Ectodermal cell (in vitro differentiated cells): ENCODE results near the gene VPS18.
A peak's percentile ranks its signal among the peaks of the same experiment; 100 is the strongest.

ENCODE experiments used
- H3K27ac ChIP-seq: 2 replicates; pipeline ENCODE4 v1.7.0; 2013; ENCODE audit warnings: mild to moderate bottlenecking, low read depth, low read length; ENCODE audit not compliant: insufficient read depth, poor library complexity, severe bottlenecking
- H3K27me3 ChIP-seq: 2 replicates; pipeline ENCODE4 v1.7.0; 2013; ENCODE audit warnings: mild to moderate bottlenecking, low read length; ENCODE audit not compliant: insufficient read depth, control insufficient read depth, poor library complexity, severe bottlenecking
- H3K36me3 ChIP-seq: one replicate; pipeline ENCODE4 v1.7.0; 2013; ENCODE audit warnings: low read length; ENCODE audit not compliant: control insufficient read depth, insufficient read depth
- H3K4me1 ChIP-seq: one replicate; pipeline ENCODE4 v1.7.0; 2013; ENCODE audit warnings: low read length; ENCODE audit not compliant: control insufficient read depth, insufficient read depth
- H3K4me3 ChIP-seq: 2 replicates; pipeline ENCODE4 v1.7.0; 2013; ENCODE audit warnings: low read depth, low read length, control low read depth; ENCODE audit not compliant: insufficient read depth
- H3K9me3 ChIP-seq: 2 replicates; pipeline ENCODE4 v1.7.0; 2013; ENCODE audit warnings: mild to moderate bottlenecking, low read length, moderate library complexity; ENCODE audit not compliant: control insufficient read depth
- WGBS, 2 experiments: methylation state at CpG; one replicate each; pipeline ENCODE4 v1.1.7; 2013; ENCODE audit warnings: missing lambda C conversion rate in 2 of 2; 5-methylcytosine and 5-hydroxymethylcytosine counted together

The VPS18 gene

DNA sequence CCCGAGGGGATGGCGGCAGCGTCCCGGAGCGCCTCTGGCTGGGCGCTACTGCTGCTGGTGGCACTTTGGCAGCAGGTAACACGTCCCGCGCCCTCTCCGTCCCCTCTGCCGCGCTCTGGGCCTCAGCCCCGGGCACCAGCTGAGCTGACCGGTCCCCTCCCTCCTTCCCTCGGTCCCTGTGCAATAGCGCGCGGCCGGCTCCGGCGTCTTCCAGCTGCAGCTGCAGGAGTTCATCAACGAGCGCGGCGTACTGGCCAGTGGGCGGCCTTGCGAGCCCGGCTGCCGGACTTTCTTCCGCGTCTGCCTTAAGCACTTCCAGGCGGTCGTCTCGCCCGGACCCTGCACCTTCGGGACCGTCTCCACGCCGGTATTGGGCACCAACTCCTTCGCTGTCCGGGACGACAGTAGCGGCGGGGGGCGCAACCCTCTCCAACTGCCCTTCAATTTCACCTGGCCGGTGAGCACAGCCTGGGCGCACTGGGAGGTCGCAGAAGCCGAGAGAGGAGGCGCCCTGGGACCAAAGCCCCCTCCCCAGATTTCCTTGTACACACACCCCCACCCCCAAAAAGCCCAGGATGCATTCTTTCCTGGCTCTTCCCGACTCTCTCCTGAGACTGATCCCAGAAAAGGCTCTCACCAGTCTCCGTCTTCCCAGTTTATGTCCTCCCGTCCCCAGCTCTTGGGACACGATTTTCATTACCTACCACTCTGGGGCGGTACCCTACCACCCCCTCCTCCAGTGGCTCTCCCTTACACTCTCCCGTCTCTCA lies 35.6 kb downstream of the VPS18 start:
- Histone ChIP-seq H3K36me3 (no peaks in the 10 kb centered on the region), H3K9me3 (no peaks in the 10 kb centered on the region), H3K4me1 (peaks cover 54% of the 10 kb centered on the region), H3K27me3 (peaks cover 91% of the 10 kb centered on the region), H3K4me3 (peak overlapping the region; percentile 29), H3K27ac (no peak overlapping the region)
- WGBS, 2 experiments, result 1% methylated on average over 56 of the region's 56 CpGs

DNA sequence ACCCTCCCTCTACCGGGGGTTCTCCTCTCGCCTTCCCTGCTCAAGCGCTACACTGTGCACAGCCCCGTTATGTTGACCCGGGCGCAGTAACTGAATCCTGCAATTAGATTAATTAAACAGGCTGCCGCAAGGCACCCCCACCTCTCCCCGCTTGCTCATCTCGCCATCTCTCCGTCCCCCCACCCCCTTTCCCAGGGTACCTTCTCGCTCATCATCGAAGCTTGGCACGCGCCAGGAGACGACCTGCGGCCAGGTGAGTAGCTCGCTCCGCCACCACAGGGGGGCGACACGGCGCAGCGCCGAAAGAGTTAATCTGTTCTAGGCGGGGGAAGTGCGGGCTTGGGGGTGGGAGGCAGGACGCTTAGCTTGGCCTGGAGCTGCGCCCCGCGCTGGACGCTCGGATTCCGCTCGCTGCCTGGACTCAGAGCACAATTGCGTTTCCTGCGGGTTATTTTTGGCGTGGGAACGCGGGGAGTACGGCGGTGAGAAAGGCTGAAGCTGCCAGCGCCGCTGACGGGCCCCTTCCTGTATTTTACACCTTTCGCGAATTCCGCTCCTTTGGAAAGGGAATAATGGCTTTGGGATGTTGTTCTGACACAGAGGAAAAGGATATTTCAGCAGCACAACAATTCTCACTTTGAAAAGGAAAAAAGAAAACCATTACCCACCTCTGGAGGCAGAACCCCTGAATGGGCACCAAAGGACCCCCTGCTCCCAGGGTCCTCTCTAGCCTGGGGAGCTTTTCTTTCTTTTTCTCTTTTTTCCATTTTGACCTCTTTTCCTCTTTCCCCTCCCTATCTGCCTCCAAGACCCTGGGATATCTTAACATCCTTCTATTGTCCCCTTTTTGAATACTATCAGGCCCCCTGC lies 36.4 kb downstream of the VPS18 start:
- Histone ChIP-seq H3K9me3 (no peaks in the 10 kb centered on the region), H3K4me1 (peaks cover 47% of the 10 kb centered on the region), H3K4me3 (peak overlapping the region; percentile 22), H3K27me3 (peaks cover 91% of the 10 kb centered on the region), H3K27ac (no peak overlapping the region), H3K36me3 (no peaks in the 10 kb centered on the region)
- WGBS, 2 experiments, result 2% methylated on average over 46 of the region's 46 CpGs

DNA sequence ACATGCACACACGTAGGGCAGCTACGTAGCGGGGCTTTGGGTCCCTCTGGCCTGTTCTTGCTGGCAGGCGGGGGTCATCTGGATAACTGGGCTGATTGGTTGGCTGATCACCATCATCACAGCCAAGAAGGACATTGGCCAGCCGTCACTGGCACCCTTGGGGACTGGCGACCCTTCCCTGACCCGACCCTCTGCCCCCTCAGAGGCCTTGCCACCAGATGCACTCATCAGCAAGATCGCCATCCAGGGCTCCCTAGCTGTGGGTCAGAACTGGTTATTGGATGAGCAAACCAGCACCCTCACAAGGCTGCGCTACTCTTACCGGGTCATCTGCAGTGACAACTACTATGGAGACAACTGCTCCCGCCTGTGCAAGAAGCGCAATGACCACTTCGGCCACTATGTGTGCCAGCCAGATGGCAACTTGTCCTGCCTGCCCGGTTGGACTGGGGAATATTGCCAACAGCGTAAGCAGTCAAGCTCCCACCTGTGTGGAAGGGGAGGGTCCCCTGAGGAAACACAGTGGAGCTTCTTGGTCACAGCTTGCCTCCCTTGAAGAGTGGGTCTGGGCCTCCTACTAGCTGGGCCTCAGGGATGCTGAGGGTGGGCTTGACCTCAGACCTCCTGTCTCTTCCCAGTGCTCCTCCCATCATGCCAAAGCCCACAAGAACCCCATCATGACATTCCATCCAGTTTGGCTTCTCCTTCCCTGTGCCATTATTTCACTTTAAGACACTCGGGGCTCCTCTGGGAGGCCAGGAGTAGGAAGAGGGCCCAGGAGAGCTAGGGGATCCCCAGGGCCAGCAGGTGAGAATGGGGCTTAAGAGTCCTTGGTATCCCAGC lies 37.3 kb downstream of the VPS18 start:
- no peak overlapping the region for H3K27ac ChIP-seq
- no peaks in the 10 kb centered on the region for H3K9me3 ChIP-seq
- H3K4me1 ChIP-seq, result peaks cover 41% of the 10 kb centered on the region
- no peaks in the 10 kb centered on the region for H3K36me3 ChIP-seq
- no peak overlapping the region for H3K4me3 ChIP-seq
- peaks cover 83% of the 10 kb centered on the region for H3K27me3 ChIP-seq
- 75 to 78% methylated on average over 16 of the region's 16 CpGs for WGBS, 2 experiments

DNA sequence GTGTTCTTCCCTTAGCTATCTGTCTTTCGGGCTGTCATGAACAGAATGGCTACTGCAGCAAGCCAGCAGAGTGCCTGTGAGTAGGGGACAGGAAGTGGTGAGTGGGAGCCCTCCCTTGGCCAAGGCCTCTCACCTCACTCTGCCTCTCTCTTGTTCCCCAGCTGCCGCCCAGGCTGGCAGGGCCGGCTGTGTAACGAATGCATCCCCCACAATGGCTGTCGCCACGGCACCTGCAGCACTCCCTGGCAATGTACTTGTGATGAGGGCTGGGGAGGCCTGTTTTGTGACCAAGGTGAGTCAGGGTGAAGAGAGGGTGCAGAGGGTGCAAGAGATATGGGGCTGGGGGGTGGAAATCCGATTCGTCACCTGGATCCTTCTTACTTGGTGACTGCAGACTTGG lies 37.9 kb downstream of the VPS18 start:
- peaks cover 40% of the 10 kb centered on the region for H3K4me1 ChIP-seq
- 69 to 70% methylated on average over 8 of the region's 8 CpGs for WGBS, 2 experiments
- H3K27ac ChIP-seq, result no peak overlapping the region

DNA sequence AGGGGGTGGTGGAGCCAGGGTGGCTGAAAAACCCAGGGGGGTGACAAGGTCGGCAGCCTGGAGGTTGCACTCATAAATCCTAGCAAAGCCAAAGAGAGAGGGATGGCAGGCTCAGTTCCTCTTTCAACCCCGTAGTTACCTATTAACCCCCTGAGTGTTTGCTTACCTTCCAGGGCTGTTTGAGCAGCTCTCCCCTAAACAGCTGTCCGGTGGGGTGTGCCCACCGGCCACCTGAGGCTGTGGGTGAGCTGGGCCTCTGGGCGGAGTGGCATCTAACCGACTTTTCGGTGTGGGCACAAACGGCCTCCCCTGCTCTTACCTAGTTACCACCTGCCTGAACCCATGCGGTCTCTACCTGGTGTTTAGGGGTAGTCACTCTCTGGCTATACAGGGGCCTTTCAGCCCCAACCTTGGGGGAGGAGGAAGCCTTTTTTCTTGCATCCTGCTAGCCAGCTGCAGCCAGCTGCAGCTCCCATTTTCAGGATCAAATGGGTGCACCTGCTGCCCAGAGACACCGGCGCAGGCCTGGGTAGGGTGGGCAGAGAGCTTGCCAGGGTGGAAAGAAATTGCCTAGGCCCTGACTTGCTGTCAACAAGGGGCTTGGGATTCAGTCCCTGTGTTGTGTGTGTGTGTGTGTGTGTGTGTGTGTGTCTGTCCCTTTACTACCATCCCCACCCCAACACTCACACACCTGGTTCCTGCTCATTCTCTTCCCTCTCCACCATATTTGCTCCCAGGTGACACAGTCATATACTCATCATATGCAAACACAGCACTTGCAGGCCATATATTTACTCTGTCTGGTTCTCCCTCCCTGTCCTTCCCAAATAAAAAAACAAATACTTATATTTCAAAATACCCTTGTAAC lies 38.6 kb downstream of the VPS18 start:
- peaks cover 69% of the 10 kb centered on the region for H3K27me3 ChIP-seq
- no peaks in the 10 kb centered on the region for H3K9me3 ChIP-seq
- H3K4me1 ChIP-seq, result peaks cover 34% of the 10 kb centered on the region
- H3K36me3 ChIP-seq, result no peaks in the 10 kb centered on the region
- H3K4me3 ChIP-seq, result no peak overlapping the region
- 82 to 83% methylated on average over 11 of the region's 11 CpGs for WGBS, 2 experiments
- no peak overlapping the region for H3K27ac ChIP-seq

More for the DNA sequence above, 37.9 kb downstream of the VPS18 start:
- no peak overlapping the region for H3K4me3 ChIP-seq
- no peaks in the 10 kb centered on the region for H3K36me3 ChIP-seq
- H3K27me3 ChIP-seq, result peaks cover 76% of the 10 kb centered on the region
- no peaks in the 10 kb centered on the region for H3K9me3 ChIP-seq

DNA sequence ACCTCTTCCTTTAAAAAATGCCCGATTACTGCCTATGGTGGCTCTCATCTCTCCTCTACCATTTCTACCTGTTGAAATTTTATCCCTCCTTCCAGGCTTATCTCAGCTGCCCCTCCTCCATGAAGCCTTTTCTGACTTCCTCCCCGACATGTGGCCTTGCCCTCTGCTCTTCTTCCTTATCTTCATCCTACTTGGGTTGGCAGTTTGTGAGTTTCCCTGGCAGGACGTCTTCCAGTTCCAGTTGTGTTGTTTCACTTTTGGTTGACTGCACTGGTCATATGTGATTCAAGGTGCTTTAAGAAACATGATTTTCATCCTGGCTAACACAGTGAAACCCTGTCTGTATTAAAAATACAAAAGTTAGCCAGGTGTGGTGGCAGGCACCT lies 39.3 kb downstream of the VPS18 start:
- WGBS, 2 experiments, result 81 to 88% methylated on average over 3 of the region's 3 CpGs
- Histone ChIP-seq H3K36me3 (no peaks in the 10 kb centered on the region), H3K27ac (no peak overlapping the region), H3K4me1 (peaks cover 28% of the 10 kb centered on the region), H3K27me3 (peaks cover 63% of the 10 kb centered on the region), H3K4me3 (no peak overlapping the region), H3K9me3 (no peaks in the 10 kb centered on the region)

DNA sequence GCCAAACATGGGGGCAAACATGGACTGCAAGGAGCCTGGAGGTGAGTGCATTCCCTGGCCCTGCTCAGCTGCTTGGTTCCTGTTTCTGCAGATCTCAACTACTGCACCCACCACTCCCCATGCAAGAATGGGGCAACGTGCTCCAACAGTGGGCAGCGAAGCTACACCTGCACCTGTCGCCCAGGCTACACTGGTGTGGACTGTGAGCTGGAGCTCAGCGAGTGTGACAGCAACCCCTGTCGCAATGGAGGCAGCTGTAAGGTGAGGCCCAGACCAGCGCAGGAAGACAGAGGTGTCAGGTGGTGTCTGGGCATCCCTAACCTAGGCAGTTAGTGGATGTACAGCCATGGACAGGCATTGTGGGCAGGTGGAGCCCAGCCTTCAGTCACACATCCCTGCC lies 40.2 kb downstream of the VPS18 start:
- peaks cover 53% of the 10 kb centered on the region for H3K27me3 ChIP-seq
- H3K4me3 ChIP-seq, result no peak overlapping the region
- WGBS, 2 experiments, result 92% methylated on average over 6 of the region's 6 CpGs
- H3K36me3 ChIP-seq, result no peaks in the 10 kb centered on the region
- H3K27ac ChIP-seq, result no peak overlapping the region
- peaks cover 21% of the 10 kb centered on the region for H3K4me1 ChIP-seq
- H3K9me3 ChIP-seq, result no peaks in the 10 kb centered on the region

DNA sequence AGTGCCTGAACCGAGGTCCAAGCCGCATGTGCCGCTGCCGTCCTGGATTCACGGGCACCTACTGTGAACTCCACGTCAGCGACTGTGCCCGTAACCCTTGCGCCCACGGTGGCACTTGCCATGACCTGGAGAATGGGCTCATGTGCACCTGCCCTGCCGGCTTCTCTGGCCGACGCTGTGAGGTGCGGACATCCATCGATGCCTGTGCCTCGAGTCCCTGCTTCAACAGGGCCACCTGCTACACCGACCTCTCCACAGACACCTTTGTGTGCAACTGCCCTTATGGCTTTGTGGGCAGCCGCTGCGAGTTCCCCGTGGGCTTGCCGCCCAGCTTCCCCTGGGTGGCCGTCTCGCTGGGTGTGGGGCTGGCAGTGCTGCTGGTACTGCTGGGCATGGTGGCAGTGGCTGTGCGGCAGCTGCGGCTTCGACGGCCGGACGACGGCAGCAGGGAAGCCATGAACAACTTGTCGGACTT lies 42.0 kb downstream of the VPS18 start:
- Histone ChIP-seq H3K27ac (no peak overlapping the region), H3K36me3 (no peaks in the 10 kb centered on the region), H3K27me3 (peaks cover 48% of the 10 kb centered on the region), H3K4me1 (peaks cover 18% of the 10 kb centered on the region), H3K9me3 (no peaks in the 10 kb centered on the region), H3K4me3 (no peak overlapping the region)
- WGBS, 2 experiments, result 95 to 96% methylated on average over 31 of the region's 31 CpGs
